ENCODE measurements around the gene C5. TPM values are rescaled to one million over a fixed set of nuclear protein-coding genes. Genes with fewer than 3 reads are reported as not detected.

Gene C5
- total RNA-seq, 2 donors from 2014 or later: 3.5 to 11.1 TPM

- no peak for TF ChIP-seq POLR2AphosphoS5 (IDR thresholded peaks at IDR 0.05)
- TF ChIP-seq POLR2A (IDR thresholded peaks at IDR 0.05): no peak
Observed at GRCh38 chr9:120979797-120980196, 70.3 kb downstream of the C5 start.

GRCh38 chr9:120978987-120979386 is 71.1 kb downstream of the C5 start:
- no peak for DNase-seq (ENCODE audit: low spot score)
- no peak overlapping the region for H3K27ac ChIP-seq

More at GRCh38 chr9:120979797-120980196, 70.3 kb downstream of the C5 start:
- no peak for DNase-seq (ENCODE audit: low spot score)
- Histone ChIP-seq H3K9me3 (no peaks in the 10 kb centered on the region), H3K36me3 (no peaks in the 10 kb centered on the region), H3K27me3 (replicated peaks; ENCODE audit: insufficient read depth) (no peaks in the 10 kb centered on the region), H3K27ac (no peak overlapping the region), H3K4me1 (replicated peaks) (peaks cover 5% of the 10 kb centered on the region), H3K4me3 (no peak overlapping the region)
- intact Hi-C loops (cut with DNase I): loop anchor here (10.0 kb wide), 1 partner anchor 225 kb away; no protein-coding TSS in a partner anchor
- WGBS: 91% methylated on average over 8 of the region's 8 CpGs

GRCh38 chr9:120977321-120977720 is 72.8 kb downstream of the C5 start:
- no peaks in the 10 kb centered on the region for H3K9me3 ChIP-seq
- H3K27me3 ChIP-seq (replicated peaks; ENCODE audit: insufficient read depth): no peaks in the 10 kb centered on the region
- no peak overlapping the region for H3K27ac ChIP-seq
- DNase-seq (ENCODE audit: low spot score): no peak
- no peak overlapping the region for H3K4me3 ChIP-seq
- WGBS: 0% methylated on average over 1 of the region's 1 CpG
- no peak for TF ChIP-seq CTCF (IDR thresholded peaks at IDR 0.05)
- no peaks in the 10 kb centered on the region for H3K36me3 ChIP-seq
- H3K4me1 ChIP-seq (replicated peaks): no peaks in the 10 kb centered on the region
- intact Hi-C loops (cut with DNase I): no loop called here

More at GRCh38 chr9:120978987-120979386, 71.1 kb downstream of the C5 start:
- no peak for TF ChIP-seq CTCF (IDR thresholded peaks at IDR 0.05)
- no peak for TF ChIP-seq POLR2AphosphoS5 (IDR thresholded peaks at IDR 0.05)
- Histone ChIP-seq H3K4me3 (no peak overlapping the region), H3K36me3 (no peaks in the 10 kb centered on the region), H3K27me3 (replicated peaks; ENCODE audit: insufficient read depth) (no peaks in the 10 kb centered on the region), H3K9me3 (no peaks in the 10 kb centered on the region), H3K4me1 (replicated peaks) (peaks cover 5% of the 10 kb centered on the region)
- WGBS: 85% methylated on average over 3 of the region's 3 CpGs
- intact Hi-C loops (cut with DNase I): no loop called here

GRCh38 chr9:120974921-120975320 is 75.2 kb downstream of the C5 start:
- Histone ChIP-seq H3K36me3 (no peaks in the 10 kb centered on the region), H3K27me3 (replicated peaks; ENCODE audit: insufficient read depth) (no peaks in the 10 kb centered on the region), H3K4me3 (no peak overlapping the region), H3K4me1 (replicated peaks) (no peaks in the 10 kb centered on the region), H3K9me3 (no peaks in the 10 kb centered on the region), H3K27ac (no peak overlapping the region)
- TF ChIP-seq POLR2AphosphoS5 (IDR thresholded peaks at IDR 0.05) (no peak), POLR2A (IDR thresholded peaks at IDR 0.05) (no peak), CTCF (IDR thresholded peaks at IDR 0.05) (no peak)
- DNase-seq (ENCODE audit: low spot score): no peak
- intact Hi-C loops (cut with DNase I): no loop called here
- 81% methylated on average over 1 of the region's 1 CpG for WGBS

- Histone ChIP-seq H3K27me3 (replicated peaks; ENCODE audit: insufficient read depth) (no peaks in the 10 kb centered on the region), H3K9me3 (no peaks in the 10 kb centered on the region), H3K36me3 (no peaks in the 10 kb centered on the region), H3K4me3 (no peak overlapping the region), H3K27ac (no peak overlapping the region), H3K4me1 (replicated peaks) (no peaks in the 10 kb centered on the region)
- no peak for DNase-seq (ENCODE audit: low spot score)
- no peak for TF ChIP-seq POLR2A (IDR thresholded peaks at IDR 0.05)
- no peak for TF ChIP-seq POLR2AphosphoS5 (IDR thresholded peaks at IDR 0.05)
- TF ChIP-seq CTCF (IDR thresholded peaks at IDR 0.05): no peak
- 93% methylated on average over 2 of the region's 2 CpGs for WGBS
- intact Hi-C loops (cut with DNase I): no loop called here
Observed at GRCh38 chr9:120974181-120974580, 75.9 kb downstream of the C5 start.
